Natural killer cell treated with Interleukin-12 subunit alpha and Interleukin-12 subunit beta and Interleukin-15 and Interleukin-18, amount 100 ng/mL, for 72 hours (primary cell): ENCODE data around the gene HTRA1. TPM values are rescaled to one million over a fixed set of nuclear protein-coding genes. Genes with fewer than 3 reads are reported as not detected.

Experiments used
- ATAC-seq, 2 donors: fragments of 150-1000 bp; cut with Tn5 transposase in 1 of 2; sonication (Bioruptor Pico), chemical (Tn5 transposase) in 1 of 2; 2 replicates each; pipeline ENCODE4 v1.10.0; 2021
- DNase-seq: peaks from one replicate; pipeline ENCODE4 v3.0.0; 2022; ENCODE audit warnings: low spot score
- H3K27ac Mint-ChIP-seq, 2 donors: 1 replicate in 1 of 2; 2 replicates in 1 of 2; pipeline ENCODE4 v1.8.0; 2022; ENCODE audit warnings: mixed read lengths in 2 of 2, mild to moderate bottlenecking in 1 of 2, moderate library complexity in 1 of 2
- H3K27me3 Mint-ChIP-seq, 2 donors: 1 replicate in 1 of 2; 2 replicates in 1 of 2; pipeline ENCODE4 v1.8.0; 2022; ENCODE audit warnings: mixed read lengths in 2 of 2
- H3K36me3 Mint-ChIP-seq: one replicate; pipeline ENCODE4 v1.8.0; 2022; ENCODE audit warnings: mixed read lengths
- H3K4me1 Mint-ChIP-seq, 2 donors: 1 replicate in 1 of 2; 2 replicates in 1 of 2; pipeline ENCODE4 v1.8.0; 2022; ENCODE audit warnings: low read depth in 2 of 2, mixed read lengths in 2 of 2, mild to moderate bottlenecking in 1 of 2
- H3K4me3 Mint-ChIP-seq: one replicate; pipeline ENCODE4 v1.8.0; 2022; ENCODE audit warnings: mixed read lengths
- H3K9me3 Mint-ChIP-seq: 2 replicates; pipeline ENCODE4 v1.8.0; 2022; ENCODE audit warnings: mixed read lengths
- total RNA-seq, 2 donors: library from RNA; stranded (reverse); gene quantifications; one replicate each; pipeline ENCODE4 v1.2.3, GENCODE V29; 2022

Gene HTRA1
- total RNA-seq, 2 donors from 2014 or later = not detected

GRCh38 chr10:122514045-122514840 is 52.9 kb downstream of the HTRA1 start:
- DNase-seq (no peak), ATAC-seq (no peak)
- H3K4me1 Mint-ChIP-seq = peaks cover 0 to 5% of the 10 kb centered on the region in 2 donors
- no peaks in the 10 kb centered on the region for H3K27me3 Mint-ChIP-seq
- no peaks in the 10 kb centered on the region for H3K9me3 Mint-ChIP-seq
- no peak overlapping the region for H3K4me3 Mint-ChIP-seq
- H3K36me3 Mint-ChIP-seq = no peaks in the 10 kb centered on the region
- no peak overlapping the region for H3K27ac Mint-ChIP-seq

GRCh38 chr10:122515022-122515424 is 53.7 kb downstream of the HTRA1 start:
- H3K4me1 Mint-ChIP-seq = peaks cover 0 to 5% of the 10 kb centered on the region in 2 donors
- DNase-seq (no peak), ATAC-seq (no peak)
- no peak overlapping the region for H3K27ac Mint-ChIP-seq
- no peaks in the 10 kb centered on the region for H3K36me3 Mint-ChIP-seq
- H3K4me3 Mint-ChIP-seq = no peak overlapping the region
- H3K27me3 Mint-ChIP-seq = no peaks in the 10 kb centered on the region
- no peaks in the 10 kb centered on the region for H3K9me3 Mint-ChIP-seq

GRCh38 chr10:122515588-122516231 is 54.4 kb downstream of the HTRA1 start:
- Mint-ChIP-seq H3K4me1 (peaks cover 0 to 5% of the 10 kb centered on the region in 2 donors), H3K27ac (no peak overlapping the region), H3K9me3 (no peaks in the 10 kb centered on the region), H3K4me3 (no peak overlapping the region), H3K36me3 (no peaks in the 10 kb centered on the region), H3K27me3 (peaks cover 0 to 5% of the 10 kb centered on the region in 2 donors)
- ATAC-seq = peak in 1 of 2 donors; percentile 45
- no peak for DNase-seq

- no peak overlapping the region for H3K4me3 Mint-ChIP-seq
- no peaks in the 10 kb centered on the region for H3K9me3 Mint-ChIP-seq
- H3K4me1 Mint-ChIP-seq = peaks cover 0 to 5% of the 10 kb centered on the region in 2 donors
Measured at GRCh38 chr10:122516734-122517133, 55.4 kb downstream of the HTRA1 start.

GRCh38 chr10:122519144-122519543 is 57.8 kb downstream of the HTRA1 start:
- Mint-ChIP-seq H3K4me3 (no peak overlapping the region), H3K4me1 (peaks cover 0 to 5% of the 10 kb centered on the region in 2 donors), H3K9me3 (no peaks in the 10 kb centered on the region), H3K27ac (no peak overlapping the region), H3K27me3 (peaks cover 7 to 10% of the 10 kb centered on the region in 2 donors), H3K36me3 (no peaks in the 10 kb centered on the region)
- ATAC-seq (no peak), DNase-seq (no peak)

More at GRCh38 chr10:122516734-122517133, 55.4 kb downstream of the HTRA1 start:
- Mint-ChIP-seq H3K27me3 (peaks cover 0 to 6% of the 10 kb centered on the region in 2 donors), H3K27ac (no peak overlapping the region), H3K36me3 (no peaks in the 10 kb centered on the region)
- no peak for ATAC-seq
- DNase-seq = no peak

- H3K4me3 Mint-ChIP-seq = no peak overlapping the region
- H3K27me3 Mint-ChIP-seq = peaks cover 7 to 11% of the 10 kb centered on the region in 2 donors
Measured at GRCh38 chr10:122519873-122520272, 58.5 kb downstream of the HTRA1 start.

GRCh38 chr10:122521011-122521410 is 59.7 kb downstream of the HTRA1 start:
- Mint-ChIP-seq H3K27me3 (peaks cover 7 to 14% of the 10 kb centered on the region in 2 donors), H3K4me1 (peaks cover 0 to under 1% of the 10 kb centered on the region in 2 donors), H3K36me3 (no peaks in the 10 kb centered on the region), H3K4me3 (no peak overlapping the region), H3K27ac (no peak overlapping the region), H3K9me3 (no peaks in the 10 kb centered on the region)
- DNase-seq (no peak), ATAC-seq (no peak)

More at GRCh38 chr10:122519873-122520272, 58.5 kb downstream of the HTRA1 start:
- H3K27ac Mint-ChIP-seq = no peak overlapping the region
- H3K4me1 Mint-ChIP-seq = peaks cover 0 to 5% of the 10 kb centered on the region in 2 donors
- H3K36me3 Mint-ChIP-seq = no peaks in the 10 kb centered on the region
- DNase-seq (no peak), ATAC-seq (no peak)
- no peaks in the 10 kb centered on the region for H3K9me3 Mint-ChIP-seq

GRCh38 chr10:122524811-122525210 is 63.5 kb downstream of the HTRA1 start:
- no peak overlapping the region for H3K4me3 Mint-ChIP-seq
- no peak overlapping the region for H3K27ac Mint-ChIP-seq
- H3K9me3 Mint-ChIP-seq = no peaks in the 10 kb centered on the region
- H3K36me3 Mint-ChIP-seq = no peaks in the 10 kb centered on the region
- H3K27me3 Mint-ChIP-seq = peaks cover 19 to 27% of the 10 kb centered on the region in 2 donors
- no peaks in the 10 kb centered on the region for H3K4me1 Mint-ChIP-seq
- DNase-seq = no peak
- ATAC-seq = no peak

- no peaks in the 10 kb centered on the region for H3K9me3 Mint-ChIP-seq
- DNase-seq (no peak), ATAC-seq (no peak)
- H3K27me3 Mint-ChIP-seq = peaks cover 21 to 22% of the 10 kb centered on the region in 2 donors
- H3K36me3 Mint-ChIP-seq = no peaks in the 10 kb centered on the region
- H3K4me3 Mint-ChIP-seq = no peak overlapping the region
- H3K27ac Mint-ChIP-seq = no peak overlapping the region
- H3K4me1 Mint-ChIP-seq = peaks cover 0 to 3% of the 10 kb centered on the region in 2 donors
Measured at GRCh38 chr10:122525788-122526187, 64.4 kb downstream of the HTRA1 start.

GRCh38 chr10:122526892-122527291 is 65.5 kb downstream of the HTRA1 start:
- Mint-ChIP-seq H3K36me3 (no peaks in the 10 kb centered on the region), H3K27ac (no peak overlapping the region), H3K4me3 (no peak overlapping the region), H3K27me3 (peaks cover 29 to 32% of the 10 kb centered on the region in 2 donors), H3K9me3 (no peaks in the 10 kb centered on the region), H3K4me1 (peaks cover 0 to 6% of the 10 kb centered on the region in 2 donors)
- DNase-seq = no peak
- ATAC-seq = no peak

- peaks cover 0 to 6% of the 10 kb centered on the region in 2 donors for H3K4me1 Mint-ChIP-seq
- peaks cover 27 to 28% of the 10 kb centered on the region in 2 donors for H3K27me3 Mint-ChIP-seq
- DNase-seq = no peak
Measured at GRCh38 chr10:122530177-122530576, 68.8 kb downstream of the HTRA1 start.

GRCh38 chr10:122531261-122531660 is 69.9 kb downstream of the HTRA1 start:
- H3K36me3 Mint-ChIP-seq = no peaks in the 10 kb centered on the region
- DNase-seq (no peak), ATAC-seq (no peak)
- no peak overlapping the region for H3K27ac Mint-ChIP-seq
- peaks cover 0 to 6% of the 10 kb centered on the region in 2 donors for H3K4me1 Mint-ChIP-seq
- H3K27me3 Mint-ChIP-seq = peaks cover 33 to 36% of the 10 kb centered on the region in 2 donors
- H3K9me3 Mint-ChIP-seq = no peaks in the 10 kb centered on the region
- no peak overlapping the region for H3K4me3 Mint-ChIP-seq

More at GRCh38 chr10:122530177-122530576, 68.8 kb downstream of the HTRA1 start:
- Mint-ChIP-seq H3K4me3 (no peak overlapping the region), H3K27ac (peak overlapping the region in 1 of 2 donors; percentile 58), H3K36me3 (no peaks in the 10 kb centered on the region), H3K9me3 (no peaks in the 10 kb centered on the region)
- peak in 1 of 2 donors; percentile 59 for ATAC-seq

GRCh38 chr10:122531939-122532338 is 70.6 kb downstream of the HTRA1 start:
- Mint-ChIP-seq H3K4me3 (no peak overlapping the region), H3K27me3 (peaks cover 32 to 36% of the 10 kb centered on the region in 2 donors), H3K27ac (no peak overlapping the region), H3K9me3 (no peaks in the 10 kb centered on the region), H3K36me3 (no peaks in the 10 kb centered on the region), H3K4me1 (peaks cover 0 to 6% of the 10 kb centered on the region in 2 donors)
- DNase-seq (no peak), ATAC-seq (no peak)
